ENCODE data around the gene ACACB.

Gene ACACB

DNA sequence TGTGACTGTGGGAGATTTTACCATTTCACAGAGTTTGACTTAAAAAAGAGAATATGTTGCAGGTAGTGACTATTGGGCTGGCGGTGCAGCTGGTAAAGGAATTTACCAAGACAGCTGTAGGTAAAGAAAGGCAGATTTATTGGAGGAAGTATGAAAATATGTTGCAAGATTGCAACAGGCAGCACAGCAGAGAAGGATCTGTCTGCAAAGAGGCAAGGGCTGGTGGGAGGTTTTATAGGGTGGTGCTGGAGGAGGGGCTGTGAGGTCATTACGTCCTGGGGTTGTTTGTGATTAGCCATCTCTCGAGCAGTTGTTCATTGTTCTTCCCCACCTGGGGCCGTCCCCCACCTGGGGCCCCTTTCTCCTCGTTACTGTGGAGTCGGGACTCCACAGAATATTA is 62.1 kb downstream of the ACACB start:
- no peak for DNase-seq

GRCh38 chr12:109179927-109180326 is 63.5 kb downstream of the ACACB start:
- DNase-seq: no peak

- no peak for DNase-seq
Observed at GRCh38 chr12:109182041-109182839, 65.9 kb downstream of the ACACB start.

GRCh38 chr12:109185441-109185840 is 69.1 kb downstream of the ACACB start:
- DNase-seq: no peak

GRCh38 chr12:109186993-109187653 is 70.7 kb downstream of the ACACB start:
- no peak for DNase-seq

- DNase-seq: no peak
Observed at GRCh38 chr12:109188108-109188712, 71.8 kb downstream of the ACACB start.

DNA sequence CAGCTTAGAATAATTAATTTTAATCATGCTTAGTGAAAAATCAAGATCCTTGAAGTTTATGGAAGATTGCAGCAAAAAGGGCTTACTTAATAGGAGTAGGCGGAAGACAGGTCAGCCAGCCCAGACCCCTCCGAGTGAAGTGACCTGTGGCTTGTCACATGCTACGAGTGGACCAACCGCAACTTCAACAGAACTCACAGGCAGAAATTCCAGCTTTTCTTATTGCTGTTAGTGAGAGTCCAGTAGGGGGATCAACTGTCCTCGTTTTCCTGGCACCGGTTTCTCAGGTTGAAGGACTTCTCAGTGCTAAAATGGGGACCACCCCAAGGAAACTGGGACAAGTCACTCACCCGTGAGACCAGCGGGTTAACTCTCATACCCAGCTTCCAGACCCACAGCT is 72.9 kb downstream of the ACACB start:
- DNase-seq: no peak

- no peak for DNase-seq
Observed at GRCh38 chr12:109191621-109192250, 75.3 kb downstream of the ACACB start.

DNA sequence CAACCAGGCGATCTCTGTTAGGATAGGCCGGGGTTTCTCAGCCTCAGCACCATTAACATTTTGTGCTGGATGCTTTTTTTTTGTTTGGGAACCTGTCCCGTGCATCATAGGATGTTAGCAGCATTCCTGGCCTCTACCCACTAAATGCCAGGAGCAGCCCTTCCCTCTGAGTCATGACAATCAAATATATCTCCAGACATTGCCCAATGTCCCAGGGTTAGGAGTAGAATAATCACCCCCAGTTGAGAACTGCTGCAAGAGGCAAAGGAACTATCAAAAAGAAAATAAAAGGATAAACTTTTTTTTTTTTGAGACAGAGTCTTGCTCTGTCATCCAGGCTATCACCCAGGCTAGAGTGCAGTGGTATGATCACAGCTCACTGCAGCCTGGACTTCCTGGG is 76.0 kb downstream of the ACACB start:
- no peak for DNase-seq

DNA sequence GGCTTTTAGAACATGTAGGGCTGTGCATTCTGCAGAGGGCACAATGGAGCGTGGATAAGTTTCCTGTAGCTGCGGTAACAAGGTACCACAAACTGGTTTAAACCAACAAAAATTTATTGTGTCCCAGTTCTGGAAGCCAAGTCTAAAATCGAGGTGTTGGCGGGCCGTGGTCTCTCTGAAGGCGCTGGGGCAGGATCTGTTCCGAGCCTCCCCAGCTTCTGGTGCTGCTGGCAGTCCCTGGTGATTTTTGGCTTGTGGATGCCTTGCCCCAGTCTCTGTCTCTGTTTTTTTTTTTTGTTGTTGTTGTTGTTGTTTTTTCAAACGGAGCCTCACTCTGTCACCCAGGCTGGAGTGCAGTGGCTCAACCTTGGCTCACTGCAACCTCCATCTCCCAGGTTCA is 77.5 kb downstream of the ACACB start:
- no peak for DNase-seq

DNA sequence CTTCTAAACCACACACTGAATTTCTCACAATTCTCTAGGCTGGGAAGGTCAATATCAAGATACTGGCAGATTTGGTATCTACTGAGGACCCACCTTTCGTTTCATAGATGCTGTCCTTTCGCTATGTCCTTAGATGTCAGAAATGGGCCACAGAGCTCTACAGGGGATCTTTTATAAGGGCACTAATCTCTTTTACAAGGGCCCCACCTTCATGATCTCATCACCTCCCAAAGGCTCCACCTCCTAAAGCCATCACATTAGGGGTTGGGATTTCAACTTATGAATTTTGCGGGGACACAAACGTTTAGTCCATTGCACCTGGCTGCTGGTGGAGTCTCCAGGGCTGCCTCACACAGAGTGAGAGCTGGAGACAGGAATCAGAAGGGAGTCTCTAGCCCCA is 79.9 kb downstream of the ACACB start:
- no peak for DNase-seq

GRCh38 chr12:109197327-109197726 is 80.9 kb downstream of the ACACB start:
- no peak for DNase-seq

GRCh38 chr12:109199324-109199723 is 82.9 kb downstream of the ACACB start:
- DNase-seq: no peak

DNA sequence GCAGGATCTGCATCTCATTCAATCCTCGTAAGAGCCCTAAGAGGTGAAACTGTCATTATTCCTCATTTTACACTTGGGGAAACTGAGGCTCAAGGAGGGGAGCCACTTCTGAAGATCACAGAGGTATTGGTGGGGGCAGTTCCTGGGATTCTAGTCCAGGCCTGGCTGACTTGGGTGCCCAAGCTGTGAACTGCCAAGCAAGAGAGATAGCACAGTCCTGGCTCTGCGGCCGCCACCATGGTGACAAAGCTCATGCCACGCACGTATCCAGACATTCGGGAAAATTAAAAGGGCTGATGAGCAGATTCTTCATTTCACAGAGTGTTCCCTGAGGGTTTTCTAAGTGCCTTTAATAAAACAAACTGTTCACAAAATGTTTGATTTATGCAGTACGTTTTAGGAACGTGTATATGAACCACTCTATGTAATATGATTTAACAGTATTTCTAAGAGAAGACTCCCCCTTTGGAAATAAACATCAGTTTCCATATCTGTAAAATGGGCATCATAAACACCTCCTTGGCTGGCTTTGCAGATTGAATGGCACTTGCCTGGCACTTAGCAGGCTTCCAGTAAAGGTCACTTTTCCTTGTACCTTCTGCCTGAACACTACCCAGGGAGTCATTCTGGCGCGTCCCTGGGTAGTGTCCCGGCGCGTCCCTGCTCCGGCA is 84.6 kb downstream of the ACACB start:
- no peak for DNase-seq

- no peak for DNase-seq
Observed at GRCh38 chr12:109201496-109201885, 85.1 kb downstream of the ACACB start.

- DNase-seq: no peak
Observed at GRCh38 chr12:109202770-109203169, 86.4 kb downstream of the ACACB start.

- no peak for DNase-seq
Observed at GRCh38 chr12:109203480-109203879, 87.1 kb downstream of the ACACB start.

DNA sequence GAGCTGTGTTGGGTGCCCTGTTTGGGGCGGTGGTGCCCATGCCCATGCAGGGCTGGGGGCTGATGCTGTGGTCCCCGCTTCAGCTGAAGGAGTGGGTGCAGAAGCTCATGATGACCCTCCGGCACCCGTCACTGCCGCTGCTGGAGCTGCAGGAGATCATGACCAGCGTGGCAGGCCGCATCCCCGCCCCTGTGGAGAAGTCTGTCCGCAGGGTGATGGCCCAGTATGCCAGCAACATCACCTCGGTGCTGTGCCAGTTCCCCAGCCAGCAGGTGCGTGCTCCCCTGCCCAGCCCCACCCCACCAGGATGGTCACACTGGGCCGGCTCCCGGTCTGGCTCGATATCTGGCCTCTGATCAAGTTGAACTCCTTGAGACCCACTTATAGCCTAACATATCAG is 92.7 kb downstream of the ACACB start:
- no peak for DNase-seq

GRCh38 chr12:109212460-109213115 is 96.2 kb downstream of the ACACB start:
- DNase-seq: no peak

- no peak for DNase-seq
Observed at GRCh38 chr12:109214131-109214530, 97.7 kb downstream of the ACACB start.

GRCh38 chr12:109218996-109219395 is 102.6 kb downstream of the ACACB start:
- DNase-seq: no peak

GRCh38 chr12:109219938-109220337 is 103.6 kb downstream of the ACACB start:
- no peak for DNase-seq
